Skin epidermis (tissue), 12 donors: ENCODE data around the gene STAT6.
A peak's percentile ranks its signal among the peaks of the same experiment; 100 is the strongest.

Source experiments
- H3K27ac ChIP-seq, 21 experiments: fragments of 200-600 bp; sonication (generic) in 11 of 21; one replicate each; pipeline ENCODE4 v1.5.0; 2020; ENCODE audit warnings: mild to moderate bottlenecking in 3 of 21, inconsistent platforms in 2 of 21, moderate library complexity in 2 of 21
- H3K4me3 ChIP-seq, 7 experiments: fragments of 200-600 bp; sonication (generic) in 2 of 7; one replicate each; pipeline ENCODE4 v1.5.0; 2020; ENCODE audit warnings: inconsistent platforms in 2 of 7, mild to moderate bottlenecking in 2 of 7, moderate library complexity in 1 of 7

The STAT6 gene, protein sequence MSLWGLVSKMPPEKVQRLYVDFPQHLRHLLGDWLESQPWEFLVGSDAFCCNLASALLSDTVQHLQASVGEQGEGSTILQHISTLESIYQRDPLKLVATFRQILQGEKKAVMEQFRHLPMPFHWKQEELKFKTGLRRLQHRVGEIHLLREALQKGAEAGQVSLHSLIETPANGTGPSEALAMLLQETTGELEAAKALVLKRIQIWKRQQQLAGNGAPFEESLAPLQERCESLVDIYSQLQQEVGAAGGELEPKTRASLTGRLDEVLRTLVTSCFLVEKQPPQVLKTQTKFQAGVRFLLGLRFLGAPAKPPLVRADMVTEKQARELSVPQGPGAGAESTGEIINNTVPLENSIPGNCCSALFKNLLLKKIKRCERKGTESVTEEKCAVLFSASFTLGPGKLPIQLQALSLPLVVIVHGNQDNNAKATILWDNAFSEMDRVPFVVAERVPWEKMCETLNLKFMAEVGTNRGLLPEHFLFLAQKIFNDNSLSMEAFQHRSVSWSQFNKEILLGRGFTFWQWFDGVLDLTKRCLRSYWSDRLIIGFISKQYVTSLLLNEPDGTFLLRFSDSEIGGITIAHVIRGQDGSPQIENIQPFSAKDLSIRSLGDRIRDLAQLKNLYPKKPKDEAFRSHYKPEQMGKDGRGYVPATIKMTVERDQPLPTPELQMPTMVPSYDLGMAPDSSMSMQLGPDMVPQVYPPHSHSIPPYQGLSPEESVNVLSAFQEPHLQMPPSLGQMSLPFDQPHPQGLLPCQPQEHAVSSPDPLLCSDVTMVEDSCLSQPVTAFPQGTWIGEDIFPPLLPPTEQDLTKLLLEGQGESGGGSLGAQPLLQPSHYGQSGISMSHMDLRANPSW

DNA sequence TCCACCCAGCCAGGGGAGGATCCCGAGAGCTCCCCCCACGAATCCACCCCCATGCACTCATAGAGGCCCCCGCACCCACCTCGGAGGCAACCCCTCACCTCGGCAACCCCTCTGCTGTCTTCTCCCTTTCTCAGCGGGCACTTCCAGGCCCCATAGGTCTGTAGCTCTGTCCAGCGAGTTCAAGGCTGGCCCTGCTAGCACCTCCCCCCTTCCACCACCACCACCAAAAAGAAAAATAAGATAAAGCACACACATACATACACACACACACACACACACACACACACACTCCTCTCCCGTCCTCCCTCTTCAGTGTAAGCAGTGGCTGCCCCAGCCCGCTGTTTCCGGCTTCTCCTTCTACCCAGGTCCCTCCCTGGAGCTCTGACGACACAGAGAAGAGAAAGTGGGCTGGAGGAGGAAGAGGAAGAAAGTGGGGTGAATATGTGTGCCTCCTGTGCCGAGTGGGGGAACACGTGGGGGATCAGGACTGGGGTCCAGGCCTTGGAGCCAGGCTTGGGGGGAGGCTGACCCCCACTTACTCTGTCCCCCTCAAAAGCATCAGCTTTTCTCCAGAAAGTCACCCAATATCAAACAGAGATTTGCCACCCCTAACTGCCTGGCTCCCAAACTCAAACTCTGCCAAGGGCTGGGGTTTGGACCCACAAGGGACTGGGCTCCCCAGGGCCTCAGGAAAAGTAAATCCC is at the start of gene STAT6:
Gene STAT6 (minus strand): TSS at position 332 of the 704 bp plus-strand sequence. CDS start 3,084 bp downstream, outside the sequence.
- Histone ChIP-seq H3K4me3 (peak within 1 kb of the TSS; percentile 47 to 78 (median 59)), H3K27ac (peak within 1 kb of the TSS; percentile 79 to 100 (median 98))

GRCh38 chr12:57160741-57161140 is 49.6 kb upstream of the STAT6 start:
- no peak overlapping the region for H3K27ac ChIP-seq
- H3K4me3 ChIP-seq: no peak overlapping the region

DNA sequence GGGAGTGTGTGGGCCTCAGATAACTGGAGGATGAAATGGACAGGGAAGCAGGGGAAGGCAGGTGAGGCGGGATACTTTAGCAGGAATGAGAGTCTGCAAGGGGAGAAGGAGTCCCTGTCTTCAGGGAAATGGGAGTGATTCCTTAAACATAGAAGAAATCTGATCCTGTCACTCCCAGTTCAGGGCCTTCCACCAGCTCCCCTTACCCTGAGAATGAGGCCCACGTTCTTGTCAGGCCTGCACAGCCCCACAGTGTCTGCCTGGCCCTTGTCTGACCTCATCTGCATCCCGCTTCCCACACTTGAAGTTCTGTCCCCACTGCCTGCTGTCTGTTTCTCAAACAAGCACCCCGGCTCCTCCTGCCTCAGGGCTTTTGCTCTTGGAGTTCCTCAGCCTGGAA is 48.9 kb upstream of the STAT6 start:
- Histone ChIP-seq H3K27ac (peak overlapping the region in 5 of 21 experiments; percentile 5 to 55 (median 15)), H3K4me3 (no peak overlapping the region)

DNA sequence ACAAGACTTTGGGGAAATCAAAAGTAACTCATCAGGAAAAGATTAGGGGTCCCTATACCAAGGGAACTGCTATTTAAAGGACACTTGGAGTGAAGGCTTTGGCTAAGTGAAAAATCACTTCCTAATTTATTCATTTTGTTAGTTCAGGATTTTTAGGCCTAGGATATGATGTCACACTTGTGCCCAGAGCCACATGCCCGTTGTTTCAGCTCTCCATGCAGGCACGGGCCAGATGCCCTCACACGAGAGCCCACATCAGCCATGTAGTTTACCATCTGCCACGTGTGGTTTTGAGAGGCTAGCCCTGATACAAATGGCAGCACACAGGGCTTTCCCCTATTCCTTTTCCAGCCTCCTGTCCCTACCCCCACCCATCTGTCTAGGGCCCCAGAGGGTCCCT is 48.1 kb upstream of the STAT6 start:
- Histone ChIP-seq H3K4me3 (no peak overlapping the region), H3K27ac (peak overlapping the region in 5 of 21 experiments; percentile 9 to 65 (median 47))

- peak overlapping the region in 6 of 21 experiments; percentile 10 to 65 (median 27) for H3K27ac ChIP-seq
Measured at GRCh38 chr12:57158665-57159064, 47.5 kb upstream of the STAT6 start.

DNA sequence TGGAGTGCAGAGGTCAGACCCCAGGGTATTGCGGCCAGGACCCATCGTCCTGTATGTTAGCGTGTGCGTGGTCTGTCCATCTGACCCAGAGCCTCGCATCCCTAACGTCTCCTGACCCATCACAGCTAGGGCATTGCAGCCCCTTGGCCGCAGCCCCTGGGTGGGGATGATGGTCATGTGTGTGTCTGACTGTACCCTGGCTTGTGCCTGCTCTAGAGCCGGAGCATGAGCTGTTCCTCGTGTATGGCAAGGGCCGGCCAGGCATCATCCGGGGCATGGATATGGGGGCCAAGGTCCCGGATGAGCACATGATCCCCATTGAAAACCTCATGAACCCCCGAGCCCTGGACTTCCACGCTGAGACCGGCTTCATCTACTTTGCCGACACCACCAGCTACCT is 47.0 kb upstream of the STAT6 start:
- Histone ChIP-seq H3K4me3 (no peak overlapping the region), H3K27ac (peak overlapping the region in 7 of 21 experiments; percentile 10 to 65 (median 29))

More at GRCh38 chr12:57158665-57159064, 47.5 kb upstream of the STAT6 start:
- no peak overlapping the region for H3K4me3 ChIP-seq

GRCh38 chr12:57157588-57158173 is 46.5 kb upstream of the STAT6 start:
- H3K27ac ChIP-seq: peak overlapping the region in 5 of 21 experiments; percentile 10 to 65 (median 25)

GRCh38 chr12:57156701-57157403 is 45.7 kb upstream of the STAT6 start:
- Histone ChIP-seq H3K4me3 (no peak overlapping the region), H3K27ac (peak overlapping the region in 5 of 21 experiments; percentile 8 to 50 (median 36))

More at GRCh38 chr12:57157588-57158173, 46.5 kb upstream of the STAT6 start:
- H3K4me3 ChIP-seq: no peak overlapping the region

GRCh38 chr12:57154804-57155434 is 43.8 kb upstream of the STAT6 start:
- Histone ChIP-seq H3K4me3 (no peak overlapping the region), H3K27ac (peak overlapping the region in 7 of 21 experiments; percentile 5 to 81 (median 27))

GRCh38 chr12:57154076-57154475 is 42.9 kb upstream of the STAT6 start:
- H3K27ac ChIP-seq: peak overlapping the region in 6 of 21 experiments; percentile 1 to 83 (median 55)
- no peak overlapping the region for H3K4me3 ChIP-seq

- Histone ChIP-seq H3K27ac (peak overlapping the region in 17 of 21 experiments; percentile 23 to 87 (median 78)), H3K4me3 (no peak overlapping the region)
Measured at GRCh38 chr12:57153415-57153997, 42.3 kb upstream of the STAT6 start.

DNA sequence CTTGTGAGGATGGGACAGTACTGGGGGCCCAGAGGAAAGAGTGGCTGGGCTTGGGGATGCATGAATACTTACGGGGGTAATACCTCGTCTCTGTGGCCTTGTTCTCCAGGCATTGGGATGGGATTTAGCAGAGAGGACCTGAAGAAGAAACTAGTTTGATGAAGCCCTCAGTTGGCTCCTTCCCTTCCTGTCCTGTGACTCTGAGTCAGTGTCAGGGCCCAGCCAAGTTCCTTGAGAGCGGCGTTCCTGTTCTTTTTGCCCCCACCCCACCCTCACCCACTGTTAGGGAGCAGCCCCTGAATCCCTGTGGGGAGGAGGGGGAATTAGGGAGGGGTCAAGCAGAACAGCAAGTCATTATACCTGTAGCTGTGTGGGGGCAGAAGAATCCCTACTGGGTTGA is 41.5 kb upstream of the STAT6 start:
- H3K27ac ChIP-seq: peak overlapping the region in 20 of 21 experiments; percentile 51 to 87 (median 76)
- H3K4me3 ChIP-seq: no peak overlapping the region

DNA sequence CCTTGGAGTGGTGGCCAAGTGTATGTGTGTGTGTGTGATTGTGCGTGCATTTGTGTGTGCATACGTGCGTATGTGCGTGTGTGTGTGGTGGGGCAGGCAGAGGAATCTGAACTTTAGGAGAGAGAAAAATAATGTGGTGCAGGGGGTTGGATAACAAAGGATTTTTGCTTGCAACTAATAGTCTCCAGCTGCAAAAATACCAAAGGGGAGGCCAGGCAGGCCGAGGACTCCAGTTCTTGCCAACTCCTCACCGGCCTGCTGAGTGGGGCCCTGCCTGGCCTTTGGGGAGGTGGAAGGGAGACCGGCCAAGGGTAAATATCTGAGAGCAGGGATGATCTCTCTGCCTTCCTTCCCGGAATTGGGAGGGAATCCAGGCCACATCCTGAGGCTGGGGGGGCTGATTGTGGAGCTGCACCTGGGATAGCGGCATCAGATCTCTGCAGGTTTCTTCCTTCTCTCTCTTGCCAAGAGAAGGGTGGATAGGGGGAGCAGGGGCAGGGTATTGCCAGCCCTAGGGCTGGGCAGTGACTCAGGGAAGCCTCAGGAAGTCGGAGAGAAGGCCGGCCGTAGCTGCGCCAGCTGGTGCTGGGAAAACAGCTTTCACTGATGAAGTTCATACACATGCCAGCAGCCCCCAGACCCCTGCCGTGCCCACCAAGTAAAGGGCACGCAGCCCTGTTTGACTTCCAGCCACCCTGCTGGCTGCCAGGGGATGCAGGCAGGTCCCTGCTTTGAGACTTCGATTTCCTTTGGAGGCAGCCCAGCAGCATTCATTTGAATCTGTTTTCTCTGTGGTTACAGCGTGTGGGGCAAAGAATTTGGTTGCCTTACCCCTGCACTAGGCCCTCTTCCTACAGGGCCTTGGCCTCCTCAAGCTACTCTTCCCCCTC is 40.8 kb upstream of the STAT6 start:
- no peak overlapping the region for H3K4me3 ChIP-seq
- H3K27ac ChIP-seq: peak overlapping the region in 20 of 21 experiments; percentile 51 to 87 (median 76)

DNA sequence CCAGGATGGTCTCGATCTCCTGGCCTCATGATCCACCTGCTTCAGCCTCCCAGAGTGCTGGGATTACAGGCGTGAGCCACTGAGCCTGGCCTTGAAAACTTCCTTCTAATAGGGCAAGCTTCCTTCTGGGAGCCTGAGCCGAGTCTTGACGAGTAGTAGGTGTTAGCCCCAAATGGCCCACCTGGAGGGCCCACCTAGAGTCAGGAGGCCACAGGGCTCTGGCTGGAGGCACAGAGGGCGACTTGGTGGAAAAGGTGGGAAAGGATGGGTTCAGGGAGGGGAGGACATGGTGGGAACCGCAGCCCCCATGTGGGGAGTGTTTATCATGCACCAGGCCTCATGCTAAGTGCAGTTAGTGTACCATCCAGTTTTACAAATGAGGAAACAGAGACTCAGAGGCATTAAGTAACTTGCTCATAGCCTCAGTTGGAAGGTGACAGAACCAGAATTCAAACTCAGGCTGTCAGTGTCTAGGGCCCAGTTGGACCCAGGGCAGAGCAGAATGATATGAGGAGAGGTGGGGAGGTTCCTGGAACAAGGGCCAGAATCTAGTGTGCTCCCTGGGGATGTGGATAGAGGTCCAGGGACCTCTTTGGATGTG is 39.3 kb upstream of the STAT6 start:
- H3K4me3 ChIP-seq: no peak overlapping the region
- H3K27ac ChIP-seq: peak overlapping the region in 18 of 21 experiments; percentile 16 to 87 (median 80)

DNA sequence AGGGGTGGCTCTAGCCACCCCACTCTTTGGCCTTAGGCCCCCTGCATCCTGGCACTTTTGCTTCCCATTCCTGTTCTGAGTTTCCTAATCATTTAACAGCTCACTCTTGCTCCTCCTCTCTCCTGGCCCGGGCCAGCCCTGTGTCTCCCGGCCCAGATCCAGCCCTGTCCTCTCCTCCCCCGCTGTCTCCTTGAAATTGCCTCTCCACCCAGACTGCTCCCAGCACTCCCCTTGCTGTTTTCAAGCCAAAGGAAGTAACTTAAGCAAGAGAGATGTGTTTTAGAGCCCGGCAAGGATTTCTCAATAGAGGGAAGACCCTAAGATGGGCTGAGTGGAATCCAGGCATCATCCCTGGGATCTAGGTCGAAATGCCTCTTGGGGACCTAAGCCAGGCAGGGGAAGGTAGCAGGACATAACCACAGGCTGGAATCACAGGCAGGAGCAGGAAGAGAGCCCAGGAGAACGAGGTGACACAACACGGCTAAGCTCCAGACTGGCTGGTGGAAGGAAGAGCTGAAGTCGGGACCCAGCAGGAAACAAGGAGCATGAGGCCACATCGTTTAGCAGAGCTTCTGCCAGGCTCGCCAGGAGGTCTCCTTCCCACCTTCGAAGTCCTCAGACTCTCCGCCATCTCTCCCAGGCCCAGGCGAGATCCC is 38.2 kb upstream of the STAT6 start:
- H3K4me3 ChIP-seq: no peak overlapping the region
- peak overlapping the region; percentile 17 to 85 (median 79) for H3K27ac ChIP-seq
